Mucosa of descending colon (tissue), 3 donors: ENCODE results near the gene CTTNBP2. TPM values are rescaled to one million over a fixed set of nuclear protein-coding genes. Genes with fewer than 3 reads are reported as not detected.

Source experiments
- ATAC-seq: fragments of 200-7000 bp; cut with Tn5 transposase; one replicate; pipeline ENCODE4 v1.9.1; 2020; ENCODE audit warnings: mild to moderate bottlenecking, moderate library complexity
- DNase-seq, 3 donors: peaks; one replicate each; pipeline ENCODE4 v3.0.0-alpha.2; 2020
- H3K36me3 ChIP-seq: fragments of 200-600 bp; one replicate; pipeline ENCODE4 v1.8.0; 2021; ENCODE audit warnings: low read depth, mild to moderate bottlenecking
- H3K4me1 ChIP-seq: fragments of 200-600 bp; one replicate; pipeline ENCODE4 v1.8.0; 2021; ENCODE audit warnings: low read depth, mild to moderate bottlenecking
- H3K4me3 ChIP-seq: fragments of 200-600 bp; one replicate; pipeline ENCODE4 v1.8.0; 2021; ENCODE audit warnings: mild to moderate bottlenecking
- H3K9me3 ChIP-seq: fragments of 200-600 bp; one replicate; pipeline ENCODE4 v1.8.0; 2021; ENCODE audit warnings: mild to moderate bottlenecking
- CTCF ChIP-seq: fragments of 200-600 bp; IDR thresholded peaks from one replicate; pipeline ENCODE4 v1.8.0; 2022; ENCODE audit warnings: antibody characterized with exemption, mild to moderate bottlenecking
- intact Hi-C, 2 donors: fragments of 100-400 bp; cut with DNase I in 1 of 2; cut with micrococcal nuclease in 1 of 2; formaldehyde crosslinking; loops; one replicate each; pipeline versions ENCODE4 v1.11.0 to v1.11.1; 2022; cut with DNase I, micrococcal nuclease
- total RNA-seq, 3 donors: library from RNA; stranded (reverse); fragmentation: NEBNext Ultra II Directional in 2 of 3; extraction: Animal tissue kit (Norgen Biotek cat#: 25700) in 2 of 3; gene quantifications; one replicate each; pipeline versions ENCODE4 v1.2.1 to v1.2.4, GENCODE V29; 2021 to 2023
- donor health status: DM: no; HTN: no; CAD: no; lungs with moderate emphysema.
- donor health status: DM: no; HTN: no; CAD: no.
- donor health status: DM: no; HTN: yes; CAD: no.

The CTTNBP2 gene
- total RNA-seq, 3 donors from 2014 or later, result 3.9 to 8.3 (median 7.2) TPM

GRCh38 chr7:117689406-117689805 is 183.8 kb downstream of the CTTNBP2 start:
- Histone ChIP-seq H3K9me3 (no peaks in the 10 kb centered on the region), H3K36me3 (no peaks in the 10 kb centered on the region), H3K4me1 (peaks cover 5% of the 10 kb centered on the region), H3K4me3 (no peak overlapping the region)
- no peak for DNase-seq
- TF ChIP-seq CTCF, result no peak
- intact Hi-C loops, result no loop called here
- ATAC-seq, result no peak

- intact Hi-C loops, result no loop called here
- no peak for DNase-seq
- no peak for TF ChIP-seq CTCF
Measured at GRCh38 chr7:117688126-117688525, 185.1 kb downstream of the CTTNBP2 start.

GRCh38 chr7:117686311-117686935 is 186.8 kb downstream of the CTTNBP2 start:
- Histone ChIP-seq H3K4me1 (peaks cover 16% of the 10 kb centered on the region), H3K36me3 (no peaks in the 10 kb centered on the region), H3K4me3 (no peak overlapping the region), H3K9me3 (no peaks in the 10 kb centered on the region)
- intact Hi-C loops, result no loop called here
- no peak for ATAC-seq
- no peak for TF ChIP-seq CTCF
- DNase-seq, result no peak

More at GRCh38 chr7:117688126-117688525, 185.1 kb downstream of the CTTNBP2 start:
- no peak for ATAC-seq
- no peaks in the 10 kb centered on the region for H3K9me3 ChIP-seq
- H3K4me3 ChIP-seq, result no peak overlapping the region
- peaks cover 16% of the 10 kb centered on the region for H3K4me1 ChIP-seq
- no peaks in the 10 kb centered on the region for H3K36me3 ChIP-seq

GRCh38 chr7:117685795-117686194 is 187.4 kb downstream of the CTTNBP2 start:
- Histone ChIP-seq H3K4me3 (no peak overlapping the region), H3K36me3 (no peaks in the 10 kb centered on the region), H3K4me1 (peaks cover 16% of the 10 kb centered on the region), H3K9me3 (no peaks in the 10 kb centered on the region)
- ATAC-seq, result no peak
- no peak for DNase-seq
- no peak for TF ChIP-seq CTCF
- intact Hi-C loops, result no loop called here

- intact Hi-C loops, result no loop called here
- no peak for TF ChIP-seq CTCF
- no peak for ATAC-seq
- Histone ChIP-seq H3K36me3 (no peaks in the 10 kb centered on the region), H3K9me3 (no peaks in the 10 kb centered on the region), H3K4me3 (no peak overlapping the region), H3K4me1 (peaks cover 16% of the 10 kb centered on the region)
- no peak for DNase-seq
Measured at GRCh38 chr7:117683430-117684175, 189.6 kb downstream of the CTTNBP2 start.
